Heart left ventricle (tissue), 16 donors: Measurements from ENCODE around the gene ANLN. TPM values are rescaled to one million over a fixed set of nuclear protein-coding genes. Genes with fewer than 3 reads are reported as not detected.

ENCODE experiments used
- ATAC-seq, 4 donors: fragments of 200-7000 bp; cut with Tn5 transposase; one replicate each; pipeline ENCODE4 v1.9.1; 2020 to 2022; ENCODE audit warnings: moderate library complexity in 4 of 4, mild to moderate bottlenecking in 3 of 4, moderate number of reproducible peaks in 1 of 4
- DNase-seq, 5 donors: peaks; one replicate each; pipeline ENCODE4 v3.0.0-alpha.2; 2020
- H3K27ac ChIP-seq, 12 donors: fragments of 200-600 bp; sonication (generic) in 4 of 12; one replicate each; pipeline versions ENCODE4 v1.5.0 to v1.8.0; 2016 to 2022; ENCODE audit warnings: mild to moderate bottlenecking in 2 of 12
- H3K27me3 ChIP-seq, 9 donors: fragments of 200-600 bp; sonication (generic) in 2 of 9; one replicate each; pipeline versions ENCODE4 v1.5.1 to v1.8.0; 2016 to 2022; ENCODE audit warnings: mild to moderate bottlenecking in 3 of 9
- H3K36me3 ChIP-seq, 9 donors: fragments of 200-600 bp; sonication (generic) in 2 of 9; one replicate each; pipeline versions ENCODE4 v1.5.0 to v1.8.0; 2018 to 2022; ENCODE audit warnings: mild to moderate bottlenecking in 2 of 9
- H3K4me1 ChIP-seq, 12 donors: fragments of 200-600 bp; sonication (generic) in 4 of 12; one replicate each; pipeline versions ENCODE4 v1.5.0 to v1.8.0; 2016 to 2022; ENCODE audit warnings: mild to moderate bottlenecking in 3 of 12
- H3K4me3 ChIP-seq, 12 donors: fragments of 200-600 bp; sonication (generic) in 4 of 12; one replicate each; pipeline versions ENCODE4 v1.5.0 to v1.8.0; 2017 to 2022; ENCODE audit warnings: mild to moderate bottlenecking in 9 of 12, moderate library complexity in 4 of 12
- H3K9me3 ChIP-seq, 12 donors: fragments of 200-600 bp; sonication (generic) in 4 of 12; one replicate each; pipeline versions ENCODE4 v1.5.0 to v1.8.0; 2016 to 2022; ENCODE audit warnings: mild to moderate bottlenecking in 1 of 12
- CTCF ChIP-seq, 12 donors: fragments of 200-600 bp; sonication (generic) in 4 of 12; IDR thresholded peaks; one replicate each; pipeline versions ENCODE4 v1.5.0 to v1.8.0; 2018 to 2022; ENCODE audit warnings: antibody characterized with exemption in 12 of 12, mild to moderate bottlenecking in 5 of 12
- POLR2A ChIP-seq, 2 donors: fragments of 450-650 bp; IDR thresholded peaks; one replicate each; pipeline ENCODE4 v1.6.1; 2017; ENCODE audit warnings: antibody characterized with exemption in 2 of 2, mild to moderate bottlenecking in 2 of 2, moderate library complexity in 2 of 2
- WGBS, 4 donors: extraction: QIAGEN DNeasy Blood & Tissue Kit in 2 of 4; methylation state at CpG; one replicate each; pipeline versions ENCODE4 v1.1.5 to v1.1.7; 2013 to 2018; 5-methylcytosine and 5-hydroxymethylcytosine counted together
- intact Hi-C, 10 donors: fragments of 100-400 bp; cut with DNase I; formaldehyde crosslinking; loops; one replicate each; pipeline versions ENCODE4 v1.11.1 to v1.14.2; 2022
- polyA plus RNA-seq, 2 donors: library from polyadenylated mRNA; stranded (reverse); fragments of 200-250 nt; gene quantifications; one replicate each; pipeline ENCODE4 v1.2.3, GENCODE V29; 2013
- total RNA-seq, 9 donors: library from RNA; depleted of rRNA in 2 of 9; stranded (reverse); fragments of >200 nt in 2 of 9; fragmentation: NEBNext Ultra II Directional in 3 of 9; extraction: Animal tissue kit (Norgen Biotek cat#: 25700) in 3 of 9; gene quantifications; one replicate each; pipeline versions ENCODE4 v1.1.0 to v1.2.4, GENCODE V29; 2016 to 2023
- donor health status: ischemic (EF 13 %, LVEDD 7.1; RV severe dilation, severe dysfunction).
- donor health status: healthy with polysubstance abuse.
- donor health status: DM: no; HTN: yes; CAD: no.
- donor health status: DM: no; HTN: no; CAD: no.
- donor health status: ischemic (EF 25% LVEDD 6.9; RV normal size, moderate dysfunction).
- donor health status: ischemic (EF 25% LVEDD 5.7; RV mildly dilated, moderate dysfunction).
- donor health status: healthy.
- donor health status: DM: yes; HTN: yes; CAD: no.
- donor health status: ischemic (EF 35%, LVEDD 5.7; RV mildly dilated, moderate dysfunction).
- donor health status: nonischemic (EF 11% LVEDD 7.7; RV severe dilation, severe dysfunction).
- donor health status: DM: yes; HTN: yes; CAD: no.
- donor health status: PGD.
- donor health status: ischemic (EF 29% LVEDD 5.4; RV normal size, mild dysfunction).
- donor health status: nonischemic (EF 23%, LVEDD 6.1; RV moderate dilation, normal function).

ANLN gene
- total and polyA plus RNA-seq, 11 donors = 0.08 to 30.7 (median 1.5) TPM

GRCh38 chr7:36456138-36456537, 66.5 kb downstream of the ANLN start:
- 94 to 98% (median 95%) methylated on average over 3 of the region's 3 CpGs for WGBS, 4 donors
- ATAC-seq (no peak), DNase-seq (no peak)
- Histone ChIP-seq H3K27ac (no peak overlapping the region), H3K9me3 (no peaks in the 10 kb centered on the region), H3K4me3 (no peak overlapping the region), H3K27me3 (no peaks in the 10 kb centered on the region), H3K4me1 (no peaks in the 10 kb centered on the region), H3K36me3 (peaks cover 0 to 15% (median 0%) of the 10 kb centered on the region in 9 donors)
- intact Hi-C loops = no loop called here
- no peak for TF ChIP-seq CTCF (IDR thresholded peaks at IDR 0.05)

GRCh38 chr7:36456548-36456947, 66.9 kb downstream of the ANLN start:
- H3K4me1 ChIP-seq = no peaks in the 10 kb centered on the region
- peaks cover 0 to 13% (median 0%) of the 10 kb centered on the region in 9 donors for H3K36me3 ChIP-seq
- no peak for TF ChIP-seq POLR2A (IDR thresholded peaks at IDR 0.05)
- TF ChIP-seq CTCF (IDR thresholded peaks at IDR 0.05) = no peak
- DNase-seq (no peak), ATAC-seq (no peak)
- no peak overlapping the region for H3K4me3 ChIP-seq
- WGBS, 4 donors = 90 to 99% (median 94%) methylated on average over 2 of the region's 2 CpGs
- no peak overlapping the region for H3K27ac ChIP-seq
- intact Hi-C loops = no loop called here
- H3K9me3 ChIP-seq = no peaks in the 10 kb centered on the region
- H3K27me3 ChIP-seq = no peaks in the 10 kb centered on the region

DNA sequence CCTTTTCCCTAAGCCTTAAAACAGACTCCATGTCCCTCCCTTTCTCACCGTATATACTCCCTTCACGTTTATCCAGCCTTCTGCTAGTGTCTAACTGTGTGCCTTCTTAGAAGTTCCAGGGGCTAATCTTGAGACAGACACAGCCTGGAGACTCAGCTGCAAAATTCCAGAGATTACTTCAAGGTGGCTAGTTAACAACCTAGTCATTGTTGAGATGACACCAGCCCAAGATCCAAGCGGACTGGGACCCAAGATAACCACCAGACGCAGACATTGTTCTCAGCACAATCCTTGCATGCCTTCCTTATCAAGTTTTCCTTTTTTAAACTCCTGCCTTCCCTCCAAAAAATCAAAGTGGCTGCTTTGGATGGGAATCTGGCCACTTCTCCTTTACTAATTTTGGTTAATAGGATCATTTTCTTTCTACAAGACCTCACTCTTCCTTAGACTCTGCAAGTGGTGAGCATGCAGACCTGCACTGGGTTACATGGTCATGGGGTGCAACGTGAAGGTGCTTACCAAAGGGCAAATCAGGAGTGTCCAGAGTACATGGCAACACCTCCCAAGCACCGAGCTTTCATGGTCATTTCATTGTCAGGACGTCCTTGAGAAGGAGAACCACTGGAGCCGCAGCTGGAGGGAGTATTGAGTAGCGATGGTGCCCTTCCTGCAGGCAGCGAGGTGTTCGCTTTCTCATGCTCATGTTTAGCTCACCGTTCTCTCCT, 69.7 kb downstream of the ANLN start:
- H3K4me3 ChIP-seq = no peak overlapping the region
- no peak for TF ChIP-seq CTCF (IDR thresholded peaks at IDR 0.05)
- no peak for TF ChIP-seq POLR2A (IDR thresholded peaks at IDR 0.05)
- no peaks in the 10 kb centered on the region for H3K27me3 ChIP-seq
- no peak overlapping the region for H3K27ac ChIP-seq
- DNase-seq (no peak), ATAC-seq (no peak)
- no peaks in the 10 kb centered on the region for H3K9me3 ChIP-seq
- no peaks in the 10 kb centered on the region for H3K36me3 ChIP-seq
- 62 to 66% (median 63%) methylated on average over 12 of the region's 12 CpGs for WGBS, 4 donors
- H3K4me1 ChIP-seq = no peaks in the 10 kb centered on the region
- intact Hi-C loops = no loop called here

DNA sequence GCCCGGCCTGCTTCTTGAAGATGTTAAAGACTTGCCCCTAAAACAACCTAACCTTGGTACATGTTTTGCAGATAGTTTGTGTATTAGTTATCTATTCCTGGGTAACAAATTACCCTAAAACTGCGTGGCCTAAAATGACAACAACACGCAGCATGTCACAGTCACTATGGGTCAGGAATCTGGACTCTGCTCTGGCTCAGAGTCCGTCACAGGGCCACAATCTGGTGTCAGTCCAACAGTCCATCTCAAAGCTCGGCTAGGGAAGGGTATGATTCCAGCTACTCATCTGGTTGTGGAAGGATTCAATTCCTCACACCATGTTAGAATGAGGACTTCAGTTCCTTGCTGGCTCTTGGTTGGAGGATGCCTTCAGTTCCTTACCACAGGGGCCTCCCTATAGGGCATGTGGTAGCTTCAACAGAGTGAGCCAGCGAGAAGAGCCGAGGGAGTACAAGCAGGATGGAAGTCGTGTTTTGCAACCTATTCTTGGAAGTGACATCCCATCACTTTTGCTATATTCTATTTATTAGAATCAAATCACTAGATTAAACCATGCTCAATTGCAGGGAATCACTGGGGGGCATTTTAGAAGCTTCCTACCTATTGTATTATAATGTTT, 71.3 kb downstream of the ANLN start:
- H3K27me3 ChIP-seq = no peaks in the 10 kb centered on the region
- DNase-seq = no peak
- intact Hi-C loops = no loop called here
- no peak for ATAC-seq
- no peak overlapping the region for H3K27ac ChIP-seq
- H3K4me3 ChIP-seq = no peak overlapping the region
- H3K36me3 ChIP-seq = no peaks in the 10 kb centered on the region
- WGBS, 4 donors = 86 to 92% (median 90%) methylated on average over 8 of the region's 8 CpGs
- TF ChIP-seq CTCF (IDR thresholded peaks at IDR 0.05) (no peak), POLR2A (IDR thresholded peaks at IDR 0.05) (no peak)
- peaks cover 0 to 6% (median 0%) of the 10 kb centered on the region in 12 donors for H3K9me3 ChIP-seq
- no peaks in the 10 kb centered on the region for H3K4me1 ChIP-seq
